ENCODE data around the gene JAM2.

JAM2 gene

GRCh38 chr21:25760677-25761076 lies 121.6 kb downstream of the JAM2 start:
- H3K9me3 ChIP-seq (ENCODE audit: control insufficient read depth, low read length), result no peaks in the 10 kb centered on the region
- no peaks in the 10 kb centered on the region for H3K27me3 ChIP-seq (ENCODE audit: control insufficient read depth, insufficient read depth, low read length)
- no peaks in the 10 kb centered on the region for H3K4me1 ChIP-seq (ENCODE audit: control insufficient read depth, insufficient read depth, low read length)
- H3K9ac ChIP-seq (ENCODE audit: low read length), result no peak overlapping the region
- peaks cover 3% of the 10 kb centered on the region for H3K36me3 ChIP-seq (ENCODE audit: control insufficient read depth, insufficient read depth, low read length)
- H3K4me3 ChIP-seq (ENCODE audit: low read length), result no peak overlapping the region

DNA sequence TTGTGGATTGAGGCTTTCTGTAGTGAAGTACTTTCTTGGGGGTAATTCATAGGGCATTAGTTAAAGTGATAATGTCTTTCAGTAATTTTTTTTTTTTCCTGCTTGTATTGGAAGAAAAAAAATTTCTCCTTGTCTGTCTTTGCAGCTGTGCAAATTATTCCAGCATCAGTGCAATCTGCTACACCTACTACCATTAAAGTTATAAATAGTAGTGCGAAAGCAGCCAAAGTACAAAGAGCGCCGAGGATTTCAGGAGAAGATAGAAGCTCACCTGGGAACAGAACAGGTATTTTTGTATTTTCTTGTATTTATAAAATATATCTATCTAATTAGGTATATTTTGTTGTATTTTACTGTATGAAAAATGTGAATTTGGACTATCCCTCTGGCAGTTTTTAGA lies 125.0 kb downstream of the JAM2 start:
- Histone ChIP-seq H3K4me3 (ENCODE audit: low read length) (no peak overlapping the region), H3K27me3 (ENCODE audit: control insufficient read depth, insufficient read depth, low read length) (no peaks in the 10 kb centered on the region), H3K9ac (ENCODE audit: low read length) (no peak overlapping the region), H3K36me3 (ENCODE audit: control insufficient read depth, insufficient read depth, low read length) (peaks cover 3% of the 10 kb centered on the region), H3K4me1 (ENCODE audit: control insufficient read depth, insufficient read depth, low read length) (no peaks in the 10 kb centered on the region), H3K9me3 (ENCODE audit: control insufficient read depth, low read length) (no peaks in the 10 kb centered on the region)

All from mucosa of stomach (tissue), 1 donor.